Measurements from ENCODE around the gene MEIOC.
A peak's percentile ranks its signal among the peaks of the same experiment; 100 is the strongest.
"Not testable (repeated sequence)": the region's sequence is repeated elsewhere in the genome, so short reads cannot be mapped to it uniquely, and the experiment has no call there.

The MEIOC gene

GRCh38 chr17:44648963-44649362 is 7.3 kb upstream of the MEIOC start:
- DNase-seq = no peak

- no peak for DNase-seq
These were observed 5.0 kb upstream of the MEIOC start for GRCh38 chr17:44651228-44651627.

GRCh38 chr17:44652727-44653126 is 3.5 kb upstream of the MEIOC start:
- DNase-seq = no peak

GRCh38 chr17:44653384-44653783 is 2.9 kb upstream of the MEIOC start:
- DNase-seq = no peak

GRCh38 chr17:44653954-44654353 is 2.3 kb upstream of the MEIOC start:
- no peak for DNase-seq

GRCh38 chr17:44661835-44662234 is 5.6 kb downstream of the MEIOC start:
- no peak for DNase-seq

- no peak for DNase-seq
These were observed 6.8 kb downstream of the MEIOC start for GRCh38 chr17:44663095-44663494.

- DNase-seq = no peak
These were observed 8.6 kb downstream of the MEIOC start for GRCh38 chr17:44664867-44665266.

- DNase-seq = no peak
These were observed 9.7 kb downstream of the MEIOC start for GRCh38 chr17:44666006-44666405.

- peak in 1 of 2 experiments; percentile 24 for DNase-seq
These were observed 16.3 kb downstream of the MEIOC start for GRCh38 chr17:44672479-44673093.

- DNase-seq = no peak
These were observed 17.6 kb downstream of the MEIOC start for GRCh38 chr17:44673893-44674292.

GRCh38 chr17:44677136-44677535 is 20.9 kb downstream of the MEIOC start:
- DNase-seq = no peak

GRCh38 chr17:44683303-44683702 is 27.0 kb downstream of the MEIOC start:
- DNase-seq = not testable (repeated sequence)

GRCh38 chr17:44687756-44688155 is 31.5 kb downstream of the MEIOC start:
- DNase-seq = no peak

- DNase-seq = no peak
These were observed 31.9 kb downstream of the MEIOC start for GRCh38 chr17:44688200-44688599.

- DNase-seq = peak in 1 of 2 experiments; percentile 47
These were observed 32.6 kb downstream of the MEIOC start for GRCh38 chr17:44688675-44689476.

GRCh38 chr17:44689477-44690217 is 33.4 kb downstream of the MEIOC start, which contains the start of gene CCDC43:
Gene CCDC43 (minus strand): TSS chr17:44689776. CDS start chr17:44689753, 23 bp downstream.
- DNase-seq = peak; percentile 78 to 95

- DNase-seq = peak; percentile 25 to 47
These were observed 34.6 kb downstream of the MEIOC start for GRCh38 chr17:44690746-44691306.

- DNase-seq = no peak
These were observed 37.3 kb downstream of the MEIOC start for GRCh38 chr17:44693609-44694008.

- not testable (repeated sequence) for DNase-seq
These were observed 44.0 kb downstream of the MEIOC start for GRCh38 chr17:44700288-44700687.

- DNase-seq = no peak
These were observed 51.6 kb downstream of the MEIOC start for GRCh38 chr17:44707755-44708400.

- peak; percentile 83 to 95 for DNase-seq
These were observed 52.4 kb downstream of the MEIOC start, which contains the start of gene DBF4B for GRCh38 chr17:44708401-44709263. Gene DBF4B (plus strand): TSS chr17:44708665. CDS start chr17:44708821, 156 bp downstream.
